HEK293T (cell line): Measurements from ENCODE around the gene SLA2.

Experiments
- CTCF ChIA-PET: fragments of 350-600 bp; formaldehyde crosslinking; extraction: SDS; loops from one replicate; lab custom pipeline; 2021; ENCODE audit warnings: antibody characterized with exemption, inconsistent platforms; lab: Yijun Ruan, JAX
- POLR2A ChIA-PET: fragments of 350-600 bp; formaldehyde crosslinking; extraction: SDS; loops from one replicate; lab custom pipeline; 2020; ENCODE audit warnings: antibody characterized with exemption, inconsistent platforms; lab: Yijun Ruan, JAX
- DNase-seq: peaks from one replicate; pipeline ENCODE4 v3.0.0; 2012; ENCODE audit warnings: mixed read lengths; ENCODE audit errors: extremely low spot score
- ARNT ChIP-seq: fragments of 450-650 bp; IDR thresholded peaks from 2 replicates; pipeline ENCODE4 v1.6.1; 2017; ENCODE audit warnings: mild to moderate bottlenecking
- BHLHE40 ChIP-seq: fragments of 450-650 bp; IDR thresholded peaks from 2 replicates; pipeline ENCODE4 v1.6.1; 2016; ENCODE audit warnings: mild to moderate bottlenecking, moderate library complexity, borderline replicate concordance
- CTBP1 ChIP-seq: fragments of 450-650 bp; IDR thresholded peaks from 2 replicates; pipeline ENCODE4 v1.6.1; 2016; ENCODE audit warnings: borderline replicate concordance
- ELF4 ChIP-seq: fragments of 450-650 bp; IDR thresholded peaks from 2 replicates; pipeline ENCODE4 v1.6.1; 2017; ENCODE audit warnings: antibody characterized with exemption
- FOXA1 ChIP-seq: fragments of 450-650 bp; IDR thresholded peaks from 2 replicates; pipeline ENCODE4 v1.6.1; 2016; ENCODE audit warnings: mild to moderate bottlenecking
- FOXK2 ChIP-seq: fragments of 450-650 bp; IDR thresholded peaks from 2 replicates; pipeline ENCODE4 v1.6.1; 2016; ENCODE audit warnings: mild to moderate bottlenecking
- FOXM1 ChIP-seq: fragments of 450-650 bp; IDR thresholded peaks from 2 replicates; pipeline ENCODE4 v1.6.1; 2017; ENCODE audit warnings: mild to moderate bottlenecking, borderline replicate concordance
- HDGF ChIP-seq: fragments of 450-650 bp; IDR thresholded peaks from 2 replicates; pipeline ENCODE4 v1.6.1; 2017; ENCODE audit warnings: antibody characterized with exemption, borderline replicate concordance
- L3MBTL2 ChIP-seq: fragments of 450-650 bp; conservative IDR thresholded peaks from 2 replicates; pipeline ENCODE4 v1.6.1; 2016; ENCODE audit warnings: mild to moderate bottlenecking
- LEF1 ChIP-seq: fragments of 450-650 bp; IDR thresholded peaks from 2 replicates; pipeline ENCODE4 v1.6.1; 2017; ENCODE audit warnings: mild to moderate bottlenecking, borderline replicate concordance
- NFRKB ChIP-seq: fragments of 450-650 bp; IDR thresholded peaks from 2 replicates; pipeline ENCODE4 v1.6.1; 2016; ENCODE audit warnings: mild to moderate bottlenecking, moderate library complexity
- SP1 ChIP-seq: fragments of 450-650 bp; IDR thresholded peaks from 2 replicates; pipeline ENCODE4 v1.6.1; 2017
- SUZ12 ChIP-seq: fragments of 450-650 bp; IDR thresholded peaks from 2 replicates; pipeline ENCODE4 v1.6.1; 2016; ENCODE audit warnings: mild to moderate bottlenecking
- TARDBP ChIP-seq: fragments of 450-650 bp; IDR thresholded peaks from 2 replicates; pipeline ENCODE4 v1.6.1; 2016
- ZNF384 ChIP-seq: fragments of 450-650 bp; IDR thresholded peaks from 2 replicates; pipeline ENCODE4 v1.6.1; 2016
- TF ChIP-seq, protein P1 (sequence below): fragments of 450-650 bp; IDR thresholded peaks from 2 replicates; pipeline ENCODE4 v1.6.1; 2016

Gene SLA2

DNA sequence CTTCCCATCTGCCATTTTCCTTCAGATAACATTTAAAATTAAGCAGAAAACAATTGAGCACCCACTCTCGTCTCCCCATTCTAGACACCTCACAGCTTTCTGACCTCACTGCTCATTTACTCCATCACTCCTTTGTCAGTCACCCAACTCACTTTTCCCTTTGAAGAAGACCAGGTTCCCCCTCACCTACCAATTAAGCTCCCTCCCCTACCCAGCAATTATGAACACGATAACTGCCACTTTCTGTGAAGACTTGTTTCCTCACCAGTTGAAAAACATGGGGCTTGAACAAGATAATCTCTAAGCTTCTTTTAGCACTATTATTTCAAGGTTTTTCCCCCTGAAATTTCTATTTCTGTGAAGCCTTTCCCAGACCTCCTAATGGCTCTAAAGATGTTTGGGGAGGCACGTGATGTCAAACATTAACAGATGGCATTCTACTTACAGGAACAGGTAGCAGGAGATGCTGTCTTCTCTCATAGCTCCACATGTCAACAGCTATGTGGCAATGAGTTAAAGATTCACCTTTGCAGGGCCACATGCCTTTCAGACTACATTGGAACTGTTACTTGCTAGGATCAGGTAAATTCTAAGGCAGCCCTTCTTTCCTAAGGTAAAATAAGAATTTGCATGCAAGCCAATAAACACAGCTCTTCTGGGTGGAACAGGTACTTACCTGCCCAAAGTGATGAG, 24.8 kb upstream of the SLA2 start:
- ChIA-PET POLR2A (no interaction called here), CTCF (no interaction called here)
- DNase-seq: no peak
- TF ChIP-seq TARDBP: no peak
- no peak for TF ChIP-seq SP1
- TF ChIP-seq ELF4: no peak
- TF ChIP-seq CTBP1: no peak
- TF ChIP-seq, protein P1, sequence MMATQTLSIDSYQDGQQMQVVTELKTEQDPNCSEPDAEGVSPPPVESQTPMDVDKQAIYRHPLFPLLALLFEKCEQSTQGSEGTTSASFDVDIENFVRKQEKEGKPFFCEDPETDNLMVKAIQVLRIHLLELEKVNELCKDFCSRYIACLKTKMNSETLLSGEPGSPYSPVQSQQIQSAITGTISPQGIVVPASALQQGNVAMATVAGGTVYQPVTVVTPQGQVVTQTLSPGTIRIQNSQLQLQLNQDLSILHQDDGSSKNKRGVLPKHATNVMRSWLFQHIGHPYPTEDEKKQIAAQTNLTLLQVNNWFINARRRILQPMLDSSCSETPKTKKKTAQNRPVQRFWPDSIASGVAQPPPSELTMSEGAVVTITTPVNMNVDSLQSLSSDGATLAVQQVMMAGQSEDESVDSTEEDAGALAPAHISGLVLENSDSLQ: no peak

DNA sequence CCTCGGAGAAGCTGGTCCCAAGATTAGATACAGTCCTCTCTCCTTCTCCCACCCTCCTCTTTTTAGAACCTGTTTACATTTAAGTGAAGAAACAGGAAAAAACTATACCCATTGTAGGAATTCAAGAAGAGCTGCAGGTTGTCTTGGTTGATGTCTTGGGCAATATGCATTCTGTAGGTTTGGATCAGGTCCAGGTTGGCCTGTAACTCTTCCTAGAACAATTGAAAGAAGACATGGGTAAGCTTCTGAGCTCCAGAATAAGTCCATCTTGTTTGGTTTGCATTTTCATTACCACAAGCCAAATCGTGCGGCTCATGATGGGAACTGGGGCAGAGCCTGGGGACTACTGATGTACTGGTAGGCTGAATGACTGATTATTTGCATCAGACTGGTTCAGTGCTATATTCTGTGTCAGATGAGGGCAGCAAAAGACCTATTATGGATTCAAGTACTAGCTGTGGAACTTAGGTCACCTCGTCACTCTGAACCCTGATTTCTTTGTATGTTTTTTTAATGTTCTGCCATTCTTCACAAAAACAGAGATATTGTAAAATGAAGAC, 20.3 kb upstream of the SLA2 start:
- DNase-seq: no peak
- CTCF ChIA-PET: interaction anchor here (0.6 kb wide), 2 partner anchors 55 to 744 kb away, joined by 3 to 4 read pairs; no protein-coding TSS in a partner anchor
- POLR2A ChIA-PET: no interaction called here
- TF ChIP-seq LEF1 (no peak), SP1 (no peak), NFRKB (no peak), ZNF384 (no peak), SUZ12 (no peak), CTBP1 (no peak), HDGF (no peak), FOXA1 (no peak), ARNT (no peak), BHLHE40 (no peak), FOXK2 (no peak)

DNA sequence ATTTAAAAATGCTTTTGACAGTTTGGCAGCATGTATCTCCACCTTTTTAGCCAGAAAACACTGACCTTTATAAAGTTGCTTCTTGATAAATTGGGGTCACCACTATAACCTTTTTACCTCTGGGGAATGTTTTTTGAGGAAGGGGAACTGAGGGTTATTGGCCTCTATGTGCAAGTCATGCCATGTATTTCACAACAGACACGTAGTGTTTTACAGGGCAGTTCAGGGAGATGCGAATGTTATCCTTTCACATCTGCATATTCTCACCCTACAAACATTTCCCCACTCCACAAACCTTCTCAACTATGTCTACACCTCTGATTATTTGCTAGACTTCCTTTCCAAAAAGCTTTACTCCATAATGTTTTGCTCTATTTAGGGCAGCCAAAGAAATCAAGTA, 17.0 kb upstream of the SLA2 start:
- POLR2A ChIA-PET: no interaction called here
- CTCF ChIA-PET: no interaction called here
- no peak for DNase-seq
- TF ChIP-seq ELF4 (no peak), TARDBP (no peak), ARNT (no peak), FOXK2 (no peak), LEF1 (no peak), BHLHE40 (no peak), CTBP1 (no peak), SUZ12 (no peak), SP1 (no peak), L3MBTL2 (no peak)
- TF ChIP-seq, protein P1: no peak

DNA sequence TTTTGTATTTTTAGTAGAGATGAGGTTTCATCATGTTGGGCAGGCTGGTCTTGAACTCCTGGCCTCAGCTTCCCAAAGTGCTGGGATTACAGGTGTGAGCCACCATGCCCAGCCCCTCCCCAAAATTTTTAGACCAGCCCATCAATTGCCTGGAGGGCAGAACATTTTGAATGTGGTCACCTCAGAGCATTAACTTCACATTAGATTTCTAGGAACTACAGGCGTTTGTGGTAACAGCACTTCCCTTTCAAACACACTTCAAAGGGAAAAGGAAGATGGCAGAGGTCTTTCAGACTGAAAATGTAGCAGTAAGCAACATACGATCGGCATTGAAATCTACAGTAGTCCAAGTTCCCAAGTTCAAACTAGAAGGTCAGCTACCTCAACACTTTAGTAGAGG, 12.3 kb upstream of the SLA2 start:
- TF ChIP-seq FOXM1 (no peak), BHLHE40 (no peak), ELF4 (no peak), ARNT (no peak), ZNF384 (no peak), NFRKB (no peak), CTBP1 (no peak), FOXK2 (no peak), SUZ12 (no peak), LEF1 (no peak)
- TF ChIP-seq, protein P1: no peak
- CTCF ChIA-PET: interaction anchor here (0.6 kb wide), 1 partner anchor 87 kb away, joined by 4 read pairs; no protein-coding TSS in a partner anchor
- POLR2A ChIA-PET: no interaction called here
- no peak for DNase-seq

DNA sequence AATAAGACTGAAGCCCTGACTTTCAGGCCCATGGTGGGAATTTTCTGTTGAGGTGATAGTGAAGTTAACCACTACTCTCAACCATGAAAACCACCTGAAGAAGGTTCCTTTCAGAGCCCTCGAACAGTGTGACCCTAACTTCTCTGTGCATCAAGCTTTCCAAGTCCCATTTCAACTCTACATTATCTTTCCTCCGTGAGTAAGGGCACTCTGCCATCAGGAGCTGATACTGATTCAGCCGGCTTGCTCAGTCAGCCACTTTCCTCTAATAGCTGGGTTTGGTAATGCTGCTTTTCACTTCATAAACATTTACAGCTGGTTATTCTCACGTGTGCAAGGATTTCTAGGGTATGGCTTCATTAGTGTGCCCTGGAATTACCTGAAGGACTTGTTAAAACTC, 10.7 kb upstream of the SLA2 start:
- ChIA-PET CTCF (no interaction called here), POLR2A (interaction anchor here (0.6 kb wide), 1 partner anchor 1164 kb away, joined by 3 read pairs; no protein-coding TSS in a partner anchor)

More for the DNA sequence above, 10.7 kb upstream of the SLA2 start:
- TF ChIP-seq SP1 (no peak), FOXA1 (no peak), HDGF (no peak), TARDBP (no peak), BHLHE40 (no peak), FOXM1 (no peak), ARNT (no peak), CTBP1 (no peak), SUZ12 (no peak), FOXK2 (no peak), L3MBTL2 (no peak)
- TF ChIP-seq, protein P1: no peak
- no peak for DNase-seq
